Thyroid gland (tissue), 4 donors: Measurements from ENCODE around the gene FADS6. TPM values are rescaled to one million over a fixed set of nuclear protein-coding genes. Genes with fewer than 3 reads are reported as not detected.
A peak's percentile ranks its signal among the peaks of the same experiment; 100 is the strongest.

Source experiments
- DNase-seq, 2 donors: peaks; one replicate each; pipeline ENCODE4 v3.0.0-alpha.2; 2019
- H3K27ac ChIP-seq, 3 donors: fragments of 200-600 bp; sonication (generic); 1 replicate in 2 of 3; 2 replicates in 1 of 3; pipeline ENCODE4 v1.5.1; 2016 to 2019; ENCODE audit warnings: mild to moderate bottlenecking in 1 of 3, moderate library complexity in 1 of 3
- H3K27me3 ChIP-seq: fragments of 200-600 bp; sonication (generic); one replicate; pipeline ENCODE4 v1.5.1; 2019
- H3K36me3 ChIP-seq, 2 donors: fragments of 200-600 bp; sonication (generic); one replicate each; pipeline ENCODE4 v1.5.1; 2016 to 2019
- H3K4me1 ChIP-seq, 2 donors: fragments of 200-600 bp; sonication (generic); one replicate each; pipeline ENCODE4 v1.5.1; 2017 to 2019
- H3K4me3 ChIP-seq, 3 donors: fragments of 200-600 bp; sonication (generic); replicated peaks in 1 of 3; 1 replicate in 2 of 3; 2 replicates in 1 of 3; pipeline ENCODE4 v1.5.1; 2016; ENCODE audit warnings: mild to moderate bottlenecking in 1 of 3
- H3K9me3 ChIP-seq: fragments of 200-600 bp; sonication (generic); one replicate; pipeline ENCODE4 v1.5.1; 2017
- POLR2A ChIP-seq, 2 donors: fragments of 450-650 bp; IDR thresholded peaks; one replicate each; pipeline ENCODE4 v1.6.1; 2017; ENCODE audit warnings: antibody characterized with exemption in 2 of 2, mild to moderate bottlenecking in 2 of 2, moderate library complexity in 1 of 2
- WGBS, 2 donors: methylation state at CpG; one replicate each; pipeline ENCODE4 v1.1.5; 2017; 5-methylcytosine and 5-hydroxymethylcytosine counted together
- intact Hi-C: fragments of 100-400 bp; cut with DNase I; formaldehyde crosslinking; loops from one replicate; pipeline ENCODE4 v1.15.1; 2023
- total RNA-seq, 4 donors: library from RNA; depleted of rRNA; stranded (reverse); fragments of >200 nt; gene quantifications; one replicate each; pipeline ENCODE4 v1.2.3, GENCODE V29; 2016
- TF ChIP-seq, protein P1 (sequence below), 6 experiments: fragments of 200-600 bp in 3 of 6; fragments of 450-650 bp in 3 of 6; sonication (generic) in 3 of 6; IDR thresholded peaks; one replicate each; pipeline ENCODE4 v1.5.1; 2016 to 2019; ENCODE audit warnings: antibody characterized with exemption in 6 of 6, mild to moderate bottlenecking in 2 of 6, inconsistent platforms in 1 of 6, moderate library complexity in 1 of 6

The FADS6 gene
- total RNA-seq, 4 donors from 2014 or later = not detected

DNA sequence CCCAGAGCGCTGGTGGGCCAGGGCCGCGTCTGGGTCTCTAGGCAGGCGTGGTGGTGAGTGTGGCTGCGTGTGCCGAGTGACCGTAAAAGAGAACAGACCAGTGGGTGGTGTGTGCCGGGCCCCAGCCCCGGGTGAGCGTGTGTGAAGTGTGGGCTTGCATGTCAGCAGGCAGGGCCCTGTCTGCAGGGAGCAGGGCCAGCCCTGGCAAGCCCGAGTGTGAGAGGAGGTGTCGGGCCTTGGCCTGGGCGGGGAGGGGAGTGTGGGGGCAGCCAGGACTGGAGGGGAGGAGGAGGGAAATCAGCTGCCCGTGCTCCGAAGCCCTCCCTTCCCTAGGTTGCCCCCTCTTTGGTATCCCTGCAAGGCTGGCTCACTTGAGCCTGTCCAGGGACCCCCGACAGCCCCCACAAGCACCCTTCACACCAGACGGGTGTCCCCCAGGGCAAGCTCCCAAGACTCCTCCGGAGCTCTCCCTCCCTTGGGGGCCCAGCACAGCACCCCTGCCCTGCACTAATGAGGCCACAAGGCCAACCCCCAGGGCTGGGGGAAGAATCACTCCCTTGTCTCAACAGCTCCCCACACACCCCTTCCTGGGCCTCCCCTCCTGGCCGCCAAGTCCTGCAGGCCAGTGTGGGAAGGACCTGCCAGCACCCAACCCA lies 27.7 kb upstream of the FADS6 start:
- Histone ChIP-seq H3K27ac (no peak overlapping the region), H3K4me3 (no peak overlapping the region), H3K36me3 (no peaks in the 10 kb centered on the region), H3K27me3 (peaks cover 21% of the 10 kb centered on the region), H3K9me3 (no peaks in the 10 kb centered on the region), H3K4me1 (peaks cover 13 to 21% of the 10 kb centered on the region in 2 donors)
- intact Hi-C loops = no loop called here
- TF ChIP-seq, protein P1, sequence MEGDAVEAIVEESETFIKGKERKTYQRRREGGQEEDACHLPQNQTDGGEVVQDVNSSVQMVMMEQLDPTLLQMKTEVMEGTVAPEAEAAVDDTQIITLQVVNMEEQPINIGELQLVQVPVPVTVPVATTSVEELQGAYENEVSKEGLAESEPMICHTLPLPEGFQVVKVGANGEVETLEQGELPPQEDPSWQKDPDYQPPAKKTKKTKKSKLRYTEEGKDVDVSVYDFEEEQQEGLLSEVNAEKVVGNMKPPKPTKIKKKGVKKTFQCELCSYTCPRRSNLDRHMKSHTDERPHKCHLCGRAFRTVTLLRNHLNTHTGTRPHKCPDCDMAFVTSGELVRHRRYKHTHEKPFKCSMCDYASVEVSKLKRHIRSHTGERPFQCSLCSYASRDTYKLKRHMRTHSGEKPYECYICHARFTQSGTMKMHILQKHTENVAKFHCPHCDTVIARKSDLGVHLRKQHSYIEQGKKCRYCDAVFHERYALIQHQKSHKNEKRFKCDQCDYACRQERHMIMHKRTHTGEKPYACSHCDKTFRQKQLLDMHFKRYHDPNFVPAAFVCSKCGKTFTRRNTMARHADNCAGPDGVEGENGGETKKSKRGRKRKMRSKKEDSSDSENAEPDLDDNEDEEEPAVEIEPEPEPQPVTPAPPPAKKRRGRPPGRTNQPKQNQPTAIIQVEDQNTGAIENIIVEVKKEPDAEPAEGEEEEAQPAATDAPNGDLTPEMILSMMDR (IDR thresholded peaks at IDR 0.05) = no peak
- TF ChIP-seq POLR2A (IDR thresholded peaks at IDR 0.05) = no peak
- DNase-seq = no peak
- 56 to 57% methylated on average over 14 to 16 of the region's 19 CpGs for WGBS, 2 donors

- H3K4me3 ChIP-seq = no peak overlapping the region
- no peak for DNase-seq
- intact Hi-C loops = no loop called here
- peaks cover 21% of the 10 kb centered on the region for H3K27me3 ChIP-seq
- H3K36me3 ChIP-seq = no peaks in the 10 kb centered on the region
- peaks cover 13 to 21% of the 10 kb centered on the region in 2 donors for H3K4me1 ChIP-seq
- no peak for TF ChIP-seq POLR2A (IDR thresholded peaks at IDR 0.05)
- TF ChIP-seq, protein P1 (IDR thresholded peaks at IDR 0.05) = no peak
- 55 to 60% methylated on average over 6 of the region's 6 CpGs for WGBS, 2 donors
- H3K9me3 ChIP-seq = no peaks in the 10 kb centered on the region
- no peak overlapping the region for H3K27ac ChIP-seq
Measured at GRCh38 chr17:74920642-74921025, 27.2 kb upstream of the FADS6 start.

GRCh38 chr17:74920306-74920620 lies 26.8 kb upstream of the FADS6 start:
- no peak overlapping the region for H3K27ac ChIP-seq
- H3K27me3 ChIP-seq = peaks cover 21% of the 10 kb centered on the region
- no peak for TF ChIP-seq POLR2A (IDR thresholded peaks at IDR 0.05)
- TF ChIP-seq, protein P1 (IDR thresholded peaks at IDR 0.05) = no peak
- no peaks in the 10 kb centered on the region for H3K36me3 ChIP-seq
- peaks cover 13 to 21% of the 10 kb centered on the region in 2 donors for H3K4me1 ChIP-seq
- no peaks in the 10 kb centered on the region for H3K9me3 ChIP-seq
- no peak for DNase-seq
- no peak overlapping the region for H3K4me3 ChIP-seq
- intact Hi-C loops = no loop called here
- 71 to 93% methylated on average over 9 to 27 of the region's 27 CpGs for WGBS, 2 donors

DNA sequence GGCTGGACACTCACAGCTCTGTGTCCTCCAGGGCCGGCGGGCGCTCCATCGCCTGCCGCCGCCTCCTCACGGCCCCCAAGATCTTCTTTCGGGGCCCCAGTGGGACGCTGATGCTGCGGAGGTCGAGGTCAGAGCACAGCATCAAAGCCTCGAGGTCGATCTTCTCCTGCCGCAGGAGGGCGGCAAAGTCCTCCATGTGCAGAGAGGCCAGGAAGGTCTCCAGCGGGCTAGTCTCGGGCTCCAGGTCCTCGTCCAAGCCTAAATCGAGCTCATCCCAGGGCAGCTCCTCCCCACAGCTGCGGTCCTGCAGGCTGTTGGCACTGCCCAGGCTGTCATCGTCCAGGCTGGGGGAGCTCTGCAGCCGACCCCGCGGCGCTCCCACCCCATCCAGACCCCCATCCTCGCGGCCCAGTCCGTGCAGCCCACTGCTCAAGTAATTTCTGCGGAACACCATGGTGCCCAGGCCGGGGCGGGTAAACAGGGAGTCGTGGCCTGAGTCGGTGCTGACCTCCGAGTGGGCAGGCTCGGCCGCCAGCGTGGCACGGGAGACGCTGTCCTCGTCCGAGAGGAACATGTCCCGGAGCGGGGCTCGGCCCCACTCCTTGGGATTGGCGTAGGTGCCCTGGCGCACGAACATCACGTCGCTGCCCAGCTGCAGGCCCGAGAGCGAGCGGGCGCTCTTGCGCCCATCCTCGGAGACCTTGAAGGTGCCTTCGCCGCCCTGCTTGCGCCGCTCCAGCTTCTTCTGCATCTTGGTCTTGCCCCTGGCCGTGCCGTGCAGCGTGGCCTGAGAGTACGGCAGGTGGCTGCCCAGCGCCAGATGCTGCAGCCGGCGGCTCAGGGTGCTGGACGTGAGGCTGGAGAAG lies 26.2 kb upstream of the FADS6 start:
- intact Hi-C loops = no loop called here
- H3K9me3 ChIP-seq = no peaks in the 10 kb centered on the region
- H3K4me1 ChIP-seq = peaks cover 13 to 19% of the 10 kb centered on the region in 2 donors
- no peaks in the 10 kb centered on the region for H3K36me3 ChIP-seq
- peaks cover 16% of the 10 kb centered on the region for H3K27me3 ChIP-seq
- H3K27ac ChIP-seq = no peak overlapping the region
- H3K4me3 ChIP-seq = no peak overlapping the region
- 44 to 62% methylated on average over 27 to 33 of the region's 67 CpGs for WGBS, 2 donors
- no peak for DNase-seq
- TF ChIP-seq POLR2A (IDR thresholded peaks at IDR 0.05) = no peak
- TF ChIP-seq, protein P1 (IDR thresholded peaks at IDR 0.05) = peak in 1 of 6 experiments; percentile 9

DNA sequence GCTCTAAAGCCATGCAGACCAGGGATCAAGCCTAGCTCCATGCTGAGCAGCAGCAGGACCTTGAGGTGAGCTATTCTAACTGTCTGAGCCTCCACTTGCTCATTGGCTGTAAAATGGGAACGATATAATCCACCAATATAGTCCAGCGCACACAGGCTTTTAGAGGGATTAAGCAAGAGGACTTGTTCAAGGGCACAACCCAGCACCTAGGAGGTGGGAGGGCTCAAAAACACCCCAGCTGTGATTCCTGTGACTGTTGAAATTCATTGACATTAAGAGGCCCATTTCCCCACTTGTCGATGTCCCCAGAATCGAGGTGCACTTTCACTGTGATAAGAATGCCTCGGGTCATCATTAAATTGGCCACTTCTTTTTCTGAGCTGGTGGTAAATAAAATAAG lies 25.5 kb upstream of the FADS6 start:
- peaks cover 12% of the 10 kb centered on the region in 2 donors for H3K4me1 ChIP-seq
- peaks cover 9% of the 10 kb centered on the region for H3K27me3 ChIP-seq
- H3K9me3 ChIP-seq = no peaks in the 10 kb centered on the region
- no peak for DNase-seq
- H3K27ac ChIP-seq = no peak overlapping the region
- H3K36me3 ChIP-seq = no peaks in the 10 kb centered on the region
- H3K4me3 ChIP-seq = no peak overlapping the region
- 83 to 86% methylated on average over 5 of the region's 5 CpGs for WGBS, 2 donors
- intact Hi-C loops = no loop called here
- TF ChIP-seq, protein P1 (IDR thresholded peaks at IDR 0.05) = no peak
- no peak for TF ChIP-seq POLR2A (IDR thresholded peaks at IDR 0.05)
